Dermis blood vessel endothelial cell (primary cell): Measurements from ENCODE around the gene OPRD1. TPM values are rescaled to one million over a fixed set of nuclear protein-coding genes. Genes with fewer than 3 reads are reported as not detected.
"Not testable (repeated sequence)": the region's sequence is repeated elsewhere in the genome, so short reads cannot be mapped to it uniquely, and the experiment has no call there.

Experiments
- DNase-seq: peaks from one replicate; pipeline ENCODE4 v3.0.0; 2010
- total RNA-seq: library from RNA; depleted of rRNA; stranded (reverse); fragments of >200 nt; gene quantifications from 2 replicates; pipeline ENCODE4 v1.2.3, GENCODE V29; 2014

OPRD1 gene
- total RNA-seq, 1 donor from 2014 or later = under 0.01 TPM

GRCh38 chr1:28803051-28803450 is 8.9 kb upstream of the OPRD1 start:
- DNase-seq = no peak

- no peak for DNase-seq
Measured at GRCh38 chr1:28803662-28804061, 8.3 kb upstream of the OPRD1 start.

- DNase-seq = no peak
Measured at GRCh38 chr1:28804071-28804470, 7.9 kb upstream of the OPRD1 start.

GRCh38 chr1:28807046-28807445 is 4.9 kb upstream of the OPRD1 start:
- DNase-seq = no peak

GRCh38 chr1:28807986-28808385 is 4.0 kb upstream of the OPRD1 start:
- no peak for DNase-seq

GRCh38 chr1:28811369-28811765 is 603 bp upstream of the OPRD1 start:
- DNase-seq = no peak

GRCh38 chr1:28812669-28813468 is 899 bp downstream of the OPRD1 start:
- no peak for DNase-seq

- DNase-seq = no peak
Measured at GRCh38 chr1:28813931-28814465, 2.0 kb downstream of the OPRD1 start.

- DNase-seq = no peak
Measured at GRCh38 chr1:28815533-28816185, 3.7 kb downstream of the OPRD1 start.

- DNase-seq = no peak
Measured at GRCh38 chr1:28817133-28817532, 5.2 kb downstream of the OPRD1 start.

- DNase-seq = no peak
Measured at GRCh38 chr1:28819020-28819419, 7.0 kb downstream of the OPRD1 start.

GRCh38 chr1:28822799-28823198 is 10.8 kb downstream of the OPRD1 start:
- no peak for DNase-seq

GRCh38 chr1:28824061-28824460 is 12.1 kb downstream of the OPRD1 start:
- not testable (repeated sequence) for DNase-seq

GRCh38 chr1:28828227-28828858 is 16.4 kb downstream of the OPRD1 start:
- not testable (repeated sequence) for DNase-seq

- no peak for DNase-seq
Measured at GRCh38 chr1:28830814-28831213, 18.8 kb downstream of the OPRD1 start.

- no peak for DNase-seq
Measured at GRCh38 chr1:28832966-28833365, 21.0 kb downstream of the OPRD1 start.

GRCh38 chr1:28833381-28833780 is 21.4 kb downstream of the OPRD1 start:
- no peak for DNase-seq

GRCh38 chr1:28835237-28835650 is 23.3 kb downstream of the OPRD1 start:
- DNase-seq = no peak

GRCh38 chr1:28836421-28836956 is 24.5 kb downstream of the OPRD1 start:
- no peak for DNase-seq

- no peak for DNase-seq
Measured at GRCh38 chr1:28840928-28841544, 29.1 kb downstream of the OPRD1 start.

- peak; percentile 17 for DNase-seq
Measured at GRCh38 chr1:28845786-28846543, 34.0 kb downstream of the OPRD1 start.

- DNase-seq = not testable (repeated sequence)
Measured at GRCh38 chr1:28847207-28847606, 35.2 kb downstream of the OPRD1 start.
